GM19397 (cell line): ENCODE data around the gene NTSR1.

ENCODE experiments used
- ATAC-seq: cut with Tn5 transposase; IDR thresholded peaks from one replicate; pipeline ENCODE4 v1.9.1; 2021; ENCODE audit warnings: mild to moderate bottlenecking, moderate library complexity; ENCODE audit not compliant: unreplicated experiment

Gene NTSR1

GRCh38 chr20:62706857-62707256 lies 1.8 kb upstream of the NTSR1 start:
- ATAC-seq = no peak

GRCh38 chr20:62707276-62707920 lies 1.2 kb upstream of the NTSR1 start:
- ATAC-seq = no peak

- no peak for ATAC-seq
Observed at GRCh38 chr20:62707921-62708521, 615 bp upstream of the NTSR1 start.

- no peak for ATAC-seq
Observed at GRCh38 chr20:62709537-62709905, 885 bp downstream of the NTSR1 start.

- no peak for ATAC-seq
Observed at GRCh38 chr20:62710221-62710885, 1.7 kb downstream of the NTSR1 start.

GRCh38 chr20:62710886-62711702 lies 2.5 kb downstream of the NTSR1 start:
- no peak for ATAC-seq

- ATAC-seq = no peak
Observed at GRCh38 chr20:62711703-62712101, 3.1 kb downstream of the NTSR1 start.

GRCh38 chr20:62712606-62713005 lies 4.0 kb downstream of the NTSR1 start:
- ATAC-seq = no peak

GRCh38 chr20:62714006-62714405 lies 5.4 kb downstream of the NTSR1 start:
- ATAC-seq = no peak

- ATAC-seq = no peak
Observed at GRCh38 chr20:62714799-62715198, 6.2 kb downstream of the NTSR1 start.

- no peak for ATAC-seq
Observed at GRCh38 chr20:62715201-62715600, 6.6 kb downstream of the NTSR1 start.

GRCh38 chr20:62716198-62716940 lies 7.7 kb downstream of the NTSR1 start:
- ATAC-seq = no peak

GRCh38 chr20:62716941-62717310 lies 8.3 kb downstream of the NTSR1 start:
- ATAC-seq = no peak

GRCh38 chr20:62717933-62718332 lies 9.3 kb downstream of the NTSR1 start:
- no peak for ATAC-seq

- ATAC-seq = no peak
Observed at GRCh38 chr20:62718546-62718945, 9.9 kb downstream of the NTSR1 start.

- no peak for ATAC-seq
Observed at GRCh38 chr20:62719250-62719935, 10.8 kb downstream of the NTSR1 start.

- ATAC-seq = no peak
Observed at GRCh38 chr20:62721511-62722370, 13.1 kb downstream of the NTSR1 start.

- no peak for ATAC-seq
Observed at GRCh38 chr20:62722627-62723026, 14.0 kb downstream of the NTSR1 start.

- no peak for ATAC-seq
Observed at GRCh38 chr20:62723351-62723750, 14.7 kb downstream of the NTSR1 start.
